Breast epithelium (tissue), 3 donors: ENCODE measurements around the gene C19orf12.

ENCODE experiments used
- POLR2AphosphoS5 ChIP-seq, 3 donors: sonication (generic); formaldehyde crosslinking; IDR thresholded peaks; one replicate each; pipeline ENCODE4 v1.6.1; 2017; ENCODE audit warnings: antibody characterized with exemption in 3 of 3
- TF ChIP-seq, protein P1 (sequence below), 3 donors: fragments of 450-650 bp; IDR thresholded peaks; one replicate each; pipeline ENCODE4 v1.5.1; 2016 to 2017; ENCODE audit warnings: antibody characterized with exemption in 3 of 3, mild to moderate bottlenecking in 3 of 3, moderate library complexity in 3 of 3

DNA sequence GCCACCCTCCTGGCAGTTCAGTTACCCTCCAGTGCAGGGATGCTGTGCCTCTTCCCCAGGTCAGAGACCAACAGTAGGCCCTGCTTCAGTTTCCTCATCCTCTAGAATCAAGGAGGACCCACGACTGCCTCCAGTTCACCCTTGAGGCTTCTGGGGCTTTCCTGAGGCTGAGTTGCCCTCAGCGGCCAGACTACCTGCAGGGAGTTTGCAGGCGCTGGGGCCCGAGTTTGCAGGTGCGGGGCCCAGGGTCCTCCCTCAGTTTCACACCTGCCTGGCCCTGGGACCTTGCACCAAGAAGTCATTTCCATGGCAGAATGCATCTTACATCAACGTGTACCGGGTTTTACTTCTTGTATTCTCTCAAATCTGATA lies 38.9 kb upstream of the C19orf12 start:
- TF ChIP-seq, protein P1, sequence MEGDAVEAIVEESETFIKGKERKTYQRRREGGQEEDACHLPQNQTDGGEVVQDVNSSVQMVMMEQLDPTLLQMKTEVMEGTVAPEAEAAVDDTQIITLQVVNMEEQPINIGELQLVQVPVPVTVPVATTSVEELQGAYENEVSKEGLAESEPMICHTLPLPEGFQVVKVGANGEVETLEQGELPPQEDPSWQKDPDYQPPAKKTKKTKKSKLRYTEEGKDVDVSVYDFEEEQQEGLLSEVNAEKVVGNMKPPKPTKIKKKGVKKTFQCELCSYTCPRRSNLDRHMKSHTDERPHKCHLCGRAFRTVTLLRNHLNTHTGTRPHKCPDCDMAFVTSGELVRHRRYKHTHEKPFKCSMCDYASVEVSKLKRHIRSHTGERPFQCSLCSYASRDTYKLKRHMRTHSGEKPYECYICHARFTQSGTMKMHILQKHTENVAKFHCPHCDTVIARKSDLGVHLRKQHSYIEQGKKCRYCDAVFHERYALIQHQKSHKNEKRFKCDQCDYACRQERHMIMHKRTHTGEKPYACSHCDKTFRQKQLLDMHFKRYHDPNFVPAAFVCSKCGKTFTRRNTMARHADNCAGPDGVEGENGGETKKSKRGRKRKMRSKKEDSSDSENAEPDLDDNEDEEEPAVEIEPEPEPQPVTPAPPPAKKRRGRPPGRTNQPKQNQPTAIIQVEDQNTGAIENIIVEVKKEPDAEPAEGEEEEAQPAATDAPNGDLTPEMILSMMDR (IDR thresholded peaks at IDR 0.05): no peak
- no peak for TF ChIP-seq POLR2AphosphoS5 (IDR thresholded peaks at IDR 0.05)
